ENCODE measurements around the gene SBF2. TPM values are rescaled to one million over a fixed set of nuclear protein-coding genes. Genes with fewer than 3 reads are reported as not detected.
"Not testable (repeated sequence)": the region's sequence is repeated elsewhere in the genome, so short reads cannot be mapped to it uniquely, and the experiment has no call there.

The SBF2 gene
- total RNA-seq, 1 donor from 2014 or later = 21.1 TPM

- Histone ChIP-seq H3K4me3 (ENCODE audit: low read depth, low read length) (no peak overlapping the region), H3K36me3 (ENCODE audit: control insufficient read depth, insufficient read depth, low read length) (no peaks in the 10 kb centered on the region), H3K27me3 (ENCODE audit: control insufficient read depth, insufficient read depth, low read length) (no peaks in the 10 kb centered on the region)
- no peak for TF ChIP-seq CTCF (IDR thresholded peaks at IDR 0.05; ENCODE audit: insufficient read depth, low read length, poor library complexity, severe bottlenecking)
- DNase-seq (ENCODE audit: low read depth) = no peak
Observed at GRCh38 chr11:10041748-10042446, 252.1 kb downstream of the SBF2 start.

- Histone ChIP-seq H3K4me3 (ENCODE audit: low read depth, low read length) (no peak overlapping the region), H3K27me3 (ENCODE audit: control insufficient read depth, insufficient read depth, low read length) (no peaks in the 10 kb centered on the region), H3K36me3 (ENCODE audit: control insufficient read depth, insufficient read depth, low read length) (no peaks in the 10 kb centered on the region)
- TF ChIP-seq CTCF (IDR thresholded peaks at IDR 0.05; ENCODE audit: insufficient read depth, low read length, poor library complexity, severe bottlenecking) = no peak
- no peak for DNase-seq (ENCODE audit: low read depth)
Observed at GRCh38 chr11:10041332-10041731, 252.7 kb downstream of the SBF2 start.

DNA sequence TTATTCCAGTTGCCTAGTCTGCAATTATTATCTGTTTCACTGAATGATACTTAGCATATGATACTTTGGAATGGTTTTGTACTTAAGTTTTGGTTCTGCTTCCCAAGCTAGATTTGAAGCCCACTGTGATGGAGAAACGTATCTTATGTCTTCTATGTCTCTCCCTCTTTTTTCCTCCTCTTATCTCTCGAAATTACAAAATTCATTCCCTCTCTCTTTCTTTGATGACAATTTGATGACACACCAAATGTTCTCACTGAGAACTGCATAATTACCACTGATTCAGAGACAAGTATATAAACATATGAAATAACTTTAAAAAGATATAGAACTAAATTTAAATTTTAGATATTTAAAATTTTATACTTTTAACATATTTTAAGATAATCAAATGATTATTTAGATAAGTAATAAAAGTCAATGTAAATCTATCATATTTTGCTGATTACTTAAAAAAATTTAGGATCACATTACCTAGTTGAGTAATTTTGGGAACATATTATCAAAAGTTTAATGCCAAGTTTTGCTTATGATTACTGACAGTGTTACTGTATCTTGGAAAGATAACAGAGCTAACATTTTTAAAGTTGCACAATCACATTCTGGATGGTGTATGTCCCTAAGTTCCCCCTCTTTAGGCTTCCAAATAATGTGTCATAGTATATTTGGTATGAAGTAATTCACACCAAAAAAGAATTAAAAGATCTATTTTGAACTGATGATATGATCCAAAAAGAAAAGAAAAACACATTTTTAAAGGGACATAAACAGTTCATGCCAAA, 255.3 kb downstream of the SBF2 start:
- Histone ChIP-seq H3K27me3 (ENCODE audit: control insufficient read depth, insufficient read depth, low read length) (no peaks in the 10 kb centered on the region), H3K36me3 (ENCODE audit: control insufficient read depth, insufficient read depth, low read length) (no peaks in the 10 kb centered on the region), H3K4me3 (ENCODE audit: low read depth, low read length) (no peak overlapping the region)
- no peak for DNase-seq (ENCODE audit: low read depth)
- TF ChIP-seq CTCF (IDR thresholded peaks at IDR 0.05; ENCODE audit: insufficient read depth, low read length, poor library complexity, severe bottlenecking) = no peak

GRCh38 chr11:10035932-10036331, 258.1 kb downstream of the SBF2 start:
- H3K36me3 ChIP-seq (ENCODE audit: control insufficient read depth, insufficient read depth, low read length); DNase-seq (ENCODE audit: low read depth); H3K27me3 ChIP-seq (ENCODE audit: control insufficient read depth, insufficient read depth, low read length); H3K4me3 ChIP-seq (ENCODE audit: low read depth, low read length): not testable (repeated sequence)

DNA sequence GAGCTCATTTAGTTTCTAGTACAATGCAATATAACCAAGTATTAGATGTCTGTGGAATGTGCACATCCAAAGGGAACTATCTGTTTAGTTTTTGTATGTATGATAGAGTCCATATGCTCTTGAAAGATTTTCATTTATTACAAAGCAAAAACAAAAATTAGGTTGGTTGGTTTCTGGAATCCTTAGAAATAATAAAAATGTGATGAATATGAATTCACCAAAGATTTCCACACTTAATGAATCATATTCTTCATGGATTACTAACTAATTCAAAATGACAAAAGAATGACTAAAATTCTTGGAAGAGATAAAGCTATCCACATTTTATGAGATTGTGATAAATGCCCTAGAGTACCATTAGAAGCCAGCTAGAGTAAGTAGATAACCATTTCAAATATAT, 261.1 kb downstream of the SBF2 start:
- H3K36me3 ChIP-seq (ENCODE audit: control insufficient read depth, insufficient read depth, low read length) = no peaks in the 10 kb centered on the region
- TF ChIP-seq CTCF (IDR thresholded peaks at IDR 0.05; ENCODE audit: insufficient read depth, low read length, poor library complexity, severe bottlenecking) = no peak
- no peak for DNase-seq (ENCODE audit: low read depth)
- H3K4me3 ChIP-seq (ENCODE audit: low read depth, low read length) = no peak overlapping the region
- H3K27me3 ChIP-seq (ENCODE audit: control insufficient read depth, insufficient read depth, low read length) = no peaks in the 10 kb centered on the region

DNA sequence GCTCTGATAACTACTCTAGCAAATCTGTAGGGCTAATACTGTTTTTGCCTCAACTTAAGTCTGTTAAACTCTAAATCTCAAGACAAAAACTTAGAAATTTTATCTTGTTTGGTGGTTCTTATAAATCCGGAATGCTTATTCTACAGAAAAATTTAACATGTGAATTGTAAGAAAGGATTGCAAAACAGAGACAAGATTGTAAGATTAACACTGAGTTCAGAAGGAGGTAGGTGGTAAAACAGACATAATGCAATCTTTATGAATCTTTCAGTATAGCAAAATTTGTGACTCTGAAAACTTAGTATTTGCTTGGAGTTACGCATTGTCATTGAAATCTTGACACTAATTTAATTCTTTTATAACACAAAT, 263.9 kb downstream of the SBF2 start:
- no peak for TF ChIP-seq CTCF (IDR thresholded peaks at IDR 0.05; ENCODE audit: insufficient read depth, low read length, poor library complexity, severe bottlenecking)
- no peak for DNase-seq (ENCODE audit: low read depth)
- Histone ChIP-seq H3K27me3 (ENCODE audit: control insufficient read depth, insufficient read depth, low read length) (no peaks in the 10 kb centered on the region), H3K36me3 (ENCODE audit: control insufficient read depth, insufficient read depth, low read length) (no peaks in the 10 kb centered on the region), H3K4me3 (ENCODE audit: low read depth, low read length) (no peak overlapping the region)
